ENCODE data around the gene NCOR1.
"Not testable (repeated sequence)": the region's sequence is repeated elsewhere in the genome, so short reads cannot be mapped to it uniquely, and the experiment has no call there.

Gene NCOR1

GRCh38 chr17:16101440-16101839 lies 113.9 kb downstream of the NCOR1 start:
- in situ Hi-C loops (cut with MboI; ENCODE audit: low sequenced_read_pairs): no loop called here

GRCh38 chr17:16100737-16101400 lies 114.5 kb downstream of the NCOR1 start:
- in situ Hi-C loops (cut with MboI; ENCODE audit: low sequenced_read_pairs): no loop called here

- in situ Hi-C loops (cut with MboI; ENCODE audit: low sequenced_read_pairs): no loop called here
These were observed 123.6 kb downstream of the NCOR1 start for GRCh38 chr17:16091773-16092172.

GRCh38 chr17:16086957-16087356 lies 128.4 kb downstream of the NCOR1 start:
- in situ Hi-C loops (cut with MboI; ENCODE audit: low sequenced_read_pairs): no loop called here

- in situ Hi-C loops (cut with MboI; ENCODE audit: low sequenced_read_pairs): no loop called here
These were observed 130.2 kb downstream of the NCOR1 start for GRCh38 chr17:16085066-16085699.

- in situ Hi-C loops (cut with MboI; ENCODE audit: low sequenced_read_pairs): no loop called here
These were observed 132.1 kb downstream of the NCOR1 start for GRCh38 chr17:16083223-16083622.

- in situ Hi-C loops (cut with MboI; ENCODE audit: low sequenced_read_pairs): no loop called here
These were observed 133.7 kb downstream of the NCOR1 start for GRCh38 chr17:16081507-16082087.

GRCh38 chr17:16080366-16080765 lies 135.0 kb downstream of the NCOR1 start:
- in situ Hi-C loops (cut with MboI; ENCODE audit: low sequenced_read_pairs): no loop called here

- in situ Hi-C loops (cut with MboI; ENCODE audit: low sequenced_read_pairs): no loop called here
These were observed 139.4 kb downstream of the NCOR1 start for GRCh38 chr17:16075949-16076348.

- in situ Hi-C loops (cut with MboI; ENCODE audit: low sequenced_read_pairs): no loop called here
These were observed 140.9 kb downstream of the NCOR1 start for GRCh38 chr17:16074423-16074822.

- in situ Hi-C loops (cut with MboI; ENCODE audit: low sequenced_read_pairs): no loop called here
These were observed 141.5 kb downstream of the NCOR1 start for GRCh38 chr17:16073845-16074244.

GRCh38 chr17:16072031-16072430 lies 143.3 kb downstream of the NCOR1 start:
- in situ Hi-C loops (cut with MboI; ENCODE audit: low sequenced_read_pairs): no loop called here

GRCh38 chr17:16068323-16068722 lies 147.0 kb downstream of the NCOR1 start:
- in situ Hi-C loops (cut with MboI; ENCODE audit: low sequenced_read_pairs): no loop called here

GRCh38 chr17:16066125-16066524 lies 149.2 kb downstream of the NCOR1 start:
- in situ Hi-C loops (cut with MboI; ENCODE audit: low sequenced_read_pairs): no loop called here

- in situ Hi-C loops (cut with MboI; ENCODE audit: low sequenced_read_pairs): no loop called here
These were observed 153.7 kb downstream of the NCOR1 start for GRCh38 chr17:16061631-16062030.

GRCh38 chr17:16055139-16055538 lies 160.2 kb downstream of the NCOR1 start:
- in situ Hi-C loops (cut with MboI; ENCODE audit: low sequenced_read_pairs): not testable (repeated sequence)

GRCh38 chr17:16052486-16052885 lies 162.8 kb downstream of the NCOR1 start:
- in situ Hi-C loops (cut with MboI; ENCODE audit: low sequenced_read_pairs): no loop called here

- in situ Hi-C loops (cut with MboI; ENCODE audit: low sequenced_read_pairs): no loop called here
These were observed 164.5 kb downstream of the NCOR1 start for GRCh38 chr17:16050844-16051243.

- in situ Hi-C loops (cut with MboI; ENCODE audit: low sequenced_read_pairs): no loop called here
These were observed 166.4 kb downstream of the NCOR1 start for GRCh38 chr17:16048811-16049449.

- in situ Hi-C loops (cut with MboI; ENCODE audit: low sequenced_read_pairs): no loop called here
These were observed 168.4 kb downstream of the NCOR1 start for GRCh38 chr17:16046966-16047365.

- in situ Hi-C loops (cut with MboI; ENCODE audit: low sequenced_read_pairs): no loop called here
These were observed 170.8 kb downstream of the NCOR1 start for GRCh38 chr17:16044487-16044886.

GRCh38 chr17:16040710-16041251 lies 174.6 kb downstream of the NCOR1 start:
- in situ Hi-C loops (cut with MboI; ENCODE audit: low sequenced_read_pairs): no loop called here
